Measurements from ENCODE around the gene RBM19.

RBM19 gene

DNA sequence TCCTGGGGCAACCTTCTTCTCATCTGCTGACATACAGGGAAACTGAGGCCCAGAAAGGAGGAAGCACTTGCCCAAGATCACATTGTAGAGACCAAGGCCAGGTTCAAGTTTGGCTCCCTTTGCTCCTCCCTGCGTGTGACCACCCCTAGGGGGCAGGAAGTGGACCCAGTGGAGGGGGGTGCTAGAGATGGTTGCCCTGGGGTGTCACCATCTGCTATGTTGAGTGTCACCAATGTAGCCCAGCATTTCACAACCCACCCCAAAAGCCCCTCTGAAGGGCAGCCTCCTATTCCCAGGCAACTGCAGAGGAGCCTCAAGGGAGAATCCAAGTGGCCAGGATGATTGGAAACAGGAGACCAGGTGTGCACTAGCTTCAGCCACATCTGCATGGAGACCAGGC lies 12.0 kb upstream of the RBM19 start:
- Histone ChIP-seq H3K9me3 (ENCODE audit: control insufficient read depth, insufficient read depth, low read length) (no peaks in the 10 kb centered on the region), H3K4me2 (ENCODE audit: low read length) (no peak overlapping the region), H3K27ac (ENCODE audit: low read depth, low read length) (no peak overlapping the region), H3K4me3 (ENCODE audit: low read length) (no peak overlapping the region), H3K27me3 (ENCODE audit: control insufficient read depth, low read length) (peaks cover 7% of the 10 kb centered on the region; the same call in 1 of the 2 replicates), H4K20me1 (ENCODE audit: control insufficient read depth, insufficient read depth, low read depth, low read length) (no peaks in the 10 kb centered on the region), H3F3A (ENCODE audit: control insufficient read depth, insufficient read depth) (no peaks in the 10 kb centered on the region), H3K9me2 (replicated peaks; ENCODE audit: control insufficient read depth, low read length) (no peaks in the 10 kb centered on the region), H3K4me1 (ENCODE audit: control insufficient read depth, low read length) (no peaks in the 10 kb centered on the region), H3K79me2 (ENCODE audit: control insufficient read depth, low read length) (no peaks in the 10 kb centered on the region), H3K36me3 (ENCODE audit: control insufficient read depth, low read length) (no peaks in the 10 kb centered on the region)
- TF ChIP-seq, protein P1, sequence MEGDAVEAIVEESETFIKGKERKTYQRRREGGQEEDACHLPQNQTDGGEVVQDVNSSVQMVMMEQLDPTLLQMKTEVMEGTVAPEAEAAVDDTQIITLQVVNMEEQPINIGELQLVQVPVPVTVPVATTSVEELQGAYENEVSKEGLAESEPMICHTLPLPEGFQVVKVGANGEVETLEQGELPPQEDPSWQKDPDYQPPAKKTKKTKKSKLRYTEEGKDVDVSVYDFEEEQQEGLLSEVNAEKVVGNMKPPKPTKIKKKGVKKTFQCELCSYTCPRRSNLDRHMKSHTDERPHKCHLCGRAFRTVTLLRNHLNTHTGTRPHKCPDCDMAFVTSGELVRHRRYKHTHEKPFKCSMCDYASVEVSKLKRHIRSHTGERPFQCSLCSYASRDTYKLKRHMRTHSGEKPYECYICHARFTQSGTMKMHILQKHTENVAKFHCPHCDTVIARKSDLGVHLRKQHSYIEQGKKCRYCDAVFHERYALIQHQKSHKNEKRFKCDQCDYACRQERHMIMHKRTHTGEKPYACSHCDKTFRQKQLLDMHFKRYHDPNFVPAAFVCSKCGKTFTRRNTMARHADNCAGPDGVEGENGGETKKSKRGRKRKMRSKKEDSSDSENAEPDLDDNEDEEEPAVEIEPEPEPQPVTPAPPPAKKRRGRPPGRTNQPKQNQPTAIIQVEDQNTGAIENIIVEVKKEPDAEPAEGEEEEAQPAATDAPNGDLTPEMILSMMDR (IDR thresholded peaks at IDR 0.05; ENCODE audit: low read depth, low read length, poor library complexity, severe bottlenecking) = no peak
- no peak for TF ChIP-seq EZH2phosphoT487 (IDR thresholded peaks at IDR 0.05; ENCODE audit: borderline replicate concordance, low read length)

DNA sequence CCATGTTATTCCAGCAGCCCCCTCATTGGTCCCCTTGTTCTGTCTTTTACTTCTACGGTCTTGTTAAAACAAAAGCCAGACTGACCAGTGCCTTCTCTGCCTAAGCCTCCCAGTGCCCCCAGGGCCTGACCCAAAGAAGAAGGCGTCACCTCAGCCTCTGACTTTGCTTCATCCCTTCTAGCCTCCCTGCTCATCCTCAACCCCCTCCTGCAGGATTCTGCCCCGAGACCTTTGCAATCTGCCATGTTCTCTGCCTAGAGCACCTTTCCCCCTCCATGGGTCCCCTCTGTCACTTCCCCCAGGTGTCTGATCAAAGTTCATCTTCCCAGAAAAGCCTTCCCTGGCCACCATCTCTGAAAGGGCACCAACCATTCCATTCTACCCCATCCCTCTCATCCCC lies 7.9 kb upstream of the RBM19 start:
- TF ChIP-seq EZH2phosphoT487 (IDR thresholded peaks at IDR 0.05; ENCODE audit: borderline replicate concordance, low read length) = no peak
- TF ChIP-seq, protein P1 (IDR thresholded peaks at IDR 0.05; ENCODE audit: low read depth, low read length, poor library complexity, severe bottlenecking) = no peak

DNA sequence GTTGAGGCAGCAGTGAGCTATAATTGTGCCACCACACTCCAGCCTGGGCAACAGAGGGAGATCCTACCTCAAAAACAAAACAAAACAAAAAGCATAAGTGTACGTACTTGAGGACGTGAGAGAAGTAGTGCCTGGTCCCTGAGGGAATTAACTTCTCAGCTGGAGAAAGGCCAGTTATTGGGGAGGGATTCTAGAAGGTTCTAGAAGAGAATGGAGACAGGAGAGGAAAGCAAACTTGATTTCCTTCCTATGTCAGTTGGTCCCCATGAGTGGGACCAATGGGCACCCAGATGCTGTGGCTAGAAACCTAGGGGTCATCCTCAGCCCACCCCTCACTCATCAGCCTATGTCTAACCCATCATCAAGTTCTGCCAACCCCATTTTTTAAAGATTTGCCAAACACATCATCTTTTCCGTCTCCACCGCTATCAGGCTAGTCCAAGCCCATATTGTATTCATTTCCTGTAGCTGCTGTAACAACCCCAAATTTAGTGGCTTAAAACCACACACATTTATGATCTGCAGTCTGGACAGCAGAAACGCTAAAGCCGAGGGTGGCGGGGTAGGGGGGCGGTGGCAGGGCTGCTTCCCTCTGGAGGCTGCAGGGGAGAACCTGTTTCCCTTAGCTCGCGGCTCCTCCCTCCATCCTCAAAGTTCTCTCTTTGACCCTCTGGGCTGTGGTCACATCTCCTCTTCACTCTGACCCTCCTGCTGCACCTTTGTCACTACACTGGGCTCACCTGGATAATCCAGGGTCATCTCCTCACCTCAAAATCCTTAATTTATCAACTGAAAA lies 7.2 kb upstream of the RBM19 start:
- Histone ChIP-seq H3K27me3 (ENCODE audit: control insufficient read depth, low read length) (peaks cover 8% of the 10 kb centered on the region; the same call in 1 of the 2 replicates), H3K27ac (ENCODE audit: low read depth, low read length) (no peak overlapping the region)
- TF ChIP-seq EZH2phosphoT487 (IDR thresholded peaks at IDR 0.05; ENCODE audit: borderline replicate concordance, low read length) = no peak

More for the DNA sequence above, 7.9 kb upstream of the RBM19 start:
- Histone ChIP-seq H3K4me3 (ENCODE audit: low read length) (no peak overlapping the region), H3K9me3 (ENCODE audit: control insufficient read depth, insufficient read depth, low read length) (no peaks in the 10 kb centered on the region), H4K20me1 (ENCODE audit: control insufficient read depth, insufficient read depth, low read depth, low read length) (no peaks in the 10 kb centered on the region), H3K9me2 (replicated peaks; ENCODE audit: control insufficient read depth, low read length) (no peaks in the 10 kb centered on the region), H3K27ac (ENCODE audit: low read depth, low read length) (no peak overlapping the region), H3K4me1 (ENCODE audit: control insufficient read depth, low read length) (no peaks in the 10 kb centered on the region), H3K27me3 (ENCODE audit: control insufficient read depth, low read length) (peaks cover 8% of the 10 kb centered on the region; the same call in 1 of the 2 replicates), H3K79me2 (ENCODE audit: control insufficient read depth, low read length) (no peaks in the 10 kb centered on the region), H3K36me3 (ENCODE audit: control insufficient read depth, low read length) (no peaks in the 10 kb centered on the region), H3K4me2 (ENCODE audit: low read length) (no peak overlapping the region), H3F3A (ENCODE audit: control insufficient read depth, insufficient read depth) (no peaks in the 10 kb centered on the region)

DNA sequence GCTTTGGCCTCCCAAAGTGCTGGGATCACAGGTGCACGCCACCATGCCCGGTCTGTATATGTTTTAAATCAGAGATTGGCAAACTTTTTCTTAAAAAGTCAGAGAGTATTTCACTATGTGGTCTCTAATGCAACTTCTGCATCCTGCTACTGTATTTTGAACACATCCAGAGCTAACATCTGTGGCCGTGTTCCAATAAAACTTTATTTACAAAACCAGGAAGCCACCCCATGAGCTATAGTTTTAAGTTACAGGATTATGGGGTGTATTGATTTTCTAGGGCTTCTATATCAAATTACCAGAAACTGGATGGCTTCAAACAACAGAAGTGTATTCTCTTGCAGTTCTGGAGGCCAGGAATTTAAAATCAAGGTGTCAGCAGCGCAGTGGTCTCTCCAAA lies 5.3 kb upstream of the RBM19 start:
- Histone ChIP-seq H3K4me2 (ENCODE audit: low read length) (no peak overlapping the region), H3K4me1 (ENCODE audit: control insufficient read depth, low read length) (peaks cover 5% of the 10 kb centered on the region), H3K36me3 (ENCODE audit: control insufficient read depth, low read length) (no peaks in the 10 kb centered on the region), H3F3A (ENCODE audit: control insufficient read depth, insufficient read depth) (no peaks in the 10 kb centered on the region), H3K27me3 (ENCODE audit: control insufficient read depth, low read length) (peaks cover 8% of the 10 kb centered on the region; the same call in 1 of the 2 replicates), H3K9me3 (ENCODE audit: control insufficient read depth, insufficient read depth, low read length) (no peaks in the 10 kb centered on the region), H3K79me2 (ENCODE audit: control insufficient read depth, low read length) (no peaks in the 10 kb centered on the region), H3K27ac (ENCODE audit: low read depth, low read length) (no peak overlapping the region), H4K20me1 (ENCODE audit: control insufficient read depth, insufficient read depth, low read depth, low read length) (no peaks in the 10 kb centered on the region), H3K4me3 (ENCODE audit: low read length) (no peak overlapping the region), H3K9me2 (replicated peaks; ENCODE audit: control insufficient read depth, low read length) (no peaks in the 10 kb centered on the region)
- TF ChIP-seq EZH2phosphoT487 (IDR thresholded peaks at IDR 0.05; ENCODE audit: borderline replicate concordance, low read length) = no peak
- TF ChIP-seq, protein P1 (IDR thresholded peaks at IDR 0.05; ENCODE audit: low read depth, low read length, poor library complexity, severe bottlenecking) = no peak

More for the DNA sequence above, 7.2 kb upstream of the RBM19 start:
- Histone ChIP-seq H3K4me1 (ENCODE audit: control insufficient read depth, low read length) (no peaks in the 10 kb centered on the region), H3K79me2 (ENCODE audit: control insufficient read depth, low read length) (no peaks in the 10 kb centered on the region), H3K36me3 (ENCODE audit: control insufficient read depth, low read length) (no peaks in the 10 kb centered on the region), H3K4me3 (ENCODE audit: low read length) (no peak overlapping the region), H3F3A (ENCODE audit: control insufficient read depth, insufficient read depth) (no peaks in the 10 kb centered on the region), H3K9me3 (ENCODE audit: control insufficient read depth, insufficient read depth, low read length) (no peaks in the 10 kb centered on the region), H4K20me1 (ENCODE audit: control insufficient read depth, insufficient read depth, low read depth, low read length) (no peaks in the 10 kb centered on the region), H3K4me2 (ENCODE audit: low read length) (no peak overlapping the region), H3K9me2 (replicated peaks; ENCODE audit: control insufficient read depth, low read length) (no peaks in the 10 kb centered on the region)
